GM21717 (cell line): Measurements from ENCODE around the gene MCOLN3.
A peak's percentile ranks its signal among the peaks of the same experiment; 100 is the strongest.
"Not testable (repeated sequence)": the region's sequence is repeated elsewhere in the genome, so short reads cannot be mapped to it uniquely, and the experiment has no call there.

Experiments
- ATAC-seq: cut with Tn5 transposase; IDR thresholded peaks from one replicate; pipeline ENCODE4 v1.9.1; 2021; ENCODE audit warnings: mild to moderate bottlenecking, moderate library complexity; ENCODE audit not compliant: unreplicated experiment

The MCOLN3 gene

GRCh38 chr1:85049735-85050166, 1.5 kb upstream of the MCOLN3 start:
- ATAC-seq = no peak

- ATAC-seq = peak; percentile 54
Measured at GRCh38 chr1:85047472-85048295, 616 bp downstream of the MCOLN3 start.

- no peak for ATAC-seq
Measured at GRCh38 chr1:85047144-85047471, 1.2 kb downstream of the MCOLN3 start.

GRCh38 chr1:85042413-85042812, 5.9 kb downstream of the MCOLN3 start:
- no peak for ATAC-seq

GRCh38 chr1:85041793-85042192, 6.5 kb downstream of the MCOLN3 start:
- ATAC-seq = no peak

- no peak for ATAC-seq
Measured at GRCh38 chr1:85033221-85033620, 15.1 kb downstream of the MCOLN3 start.

- no peak for ATAC-seq
Measured at GRCh38 chr1:85030536-85030935, 17.8 kb downstream of the MCOLN3 start.

- no peak for ATAC-seq
Measured at GRCh38 chr1:85028151-85028550, 20.1 kb downstream of the MCOLN3 start.

- peak; percentile 73 for ATAC-seq
Measured at GRCh38 chr1:85027242-85027983, 20.9 kb downstream of the MCOLN3 start.

- no peak for ATAC-seq
Measured at GRCh38 chr1:85025940-85026339, 22.4 kb downstream of the MCOLN3 start.

- ATAC-seq = no peak
Measured at GRCh38 chr1:85024736-85025135, 23.6 kb downstream of the MCOLN3 start.

GRCh38 chr1:85022700-85023099, 25.6 kb downstream of the MCOLN3 start:
- ATAC-seq = no peak

GRCh38 chr1:85019994-85020393, 28.3 kb downstream of the MCOLN3 start:
- no peak for ATAC-seq

- no peak for ATAC-seq
Measured at GRCh38 chr1:85015826-85016225, 32.5 kb downstream of the MCOLN3 start.

- not testable (repeated sequence) for ATAC-seq
Measured at GRCh38 chr1:85005641-85006040, 42.7 kb downstream of the MCOLN3 start.

GRCh38 chr1:85001742-85002141, 46.6 kb downstream of the MCOLN3 start:
- ATAC-seq = no peak

GRCh38 chr1:84998642-84999280, 49.5 kb downstream of the MCOLN3 start:
- peak; percentile 28 for ATAC-seq

- peak; percentile 2 for ATAC-seq
Measured at GRCh38 chr1:84997667-84998600, 50.4 kb downstream of the MCOLN3 start.

GRCh38 chr1:84996846-84997666, 51.2 kb downstream of the MCOLN3 start, which contains the start of gene MCOLN2:
Gene MCOLN2, minus strand, starts transcription at chr1:84997113. Its CDS starts 241 bp downstream, at chr1:84996872.
- peak; percentile 43 for ATAC-seq
